Glutamatergic neuron (in vitro differentiated cells): Measurements from ENCODE around the gene TRAF7. TPM values are rescaled to one million over a fixed set of nuclear protein-coding genes. Genes with fewer than 3 reads are reported as not detected.

Experiments
- DNase-seq: peaks from one replicate; pipeline ENCODE4 v3.0.0; 2022
- H3K27ac Mint-ChIP-seq: one replicate; pipeline ENCODE4 v1.8.0; 2020; ENCODE audit warnings: mild to moderate bottlenecking, mixed read lengths, inconsistent platforms; ENCODE audit not compliant: unreplicated experiment
- H3K27me3 Mint-ChIP-seq: one replicate; pipeline ENCODE4 v1.8.0; 2020; ENCODE audit warnings: mild to moderate bottlenecking, moderate library complexity, mixed read lengths, inconsistent platforms; ENCODE audit not compliant: unreplicated experiment
- H3K36me3 Mint-ChIP-seq: one replicate; pipeline ENCODE4 v1.8.0; 2020; ENCODE audit warnings: mild to moderate bottlenecking, mixed read lengths, inconsistent platforms; ENCODE audit not compliant: unreplicated experiment
- H3K4me1 Mint-ChIP-seq: one replicate; pipeline ENCODE4 v1.8.0; 2020; ENCODE audit warnings: mild to moderate bottlenecking, low read depth, mixed read lengths, inconsistent platforms; ENCODE audit not compliant: unreplicated experiment
- H3K4me3 Mint-ChIP-seq: one replicate; pipeline ENCODE4 v1.8.0; 2020; ENCODE audit warnings: mild to moderate bottlenecking, mixed read lengths, inconsistent platforms; ENCODE audit not compliant: unreplicated experiment
- H3K9me3 Mint-ChIP-seq: one replicate; pipeline ENCODE4 v1.8.0; 2020; ENCODE audit warnings: mild to moderate bottlenecking, moderate library complexity, mixed read lengths, inconsistent platforms; ENCODE audit not compliant: unreplicated experiment
- total RNA-seq: library from RNA; stranded (reverse); fragmentation: NEBNext Ultra II Directional; extraction: Animal tissue kit (Norgen Biotek cat#: 25700); gene quantifications from one replicate; pipeline ENCODE4 v1.2.1, GENCODE V29; 2021; ENCODE audit not compliant: unreplicated experiment
- TF ChIP-seq, protein P1 (sequence below): fragments of 200-600 bp; sonication (generic); IDR thresholded peaks from one replicate; pipeline ENCODE4 v1.5.0; 2021; ENCODE audit not compliant: partially characterized antibody, unreplicated experiment

Gene TRAF7
- total RNA-seq, 1 donor from 2014 or later, result 74.8 TPM

DNA sequence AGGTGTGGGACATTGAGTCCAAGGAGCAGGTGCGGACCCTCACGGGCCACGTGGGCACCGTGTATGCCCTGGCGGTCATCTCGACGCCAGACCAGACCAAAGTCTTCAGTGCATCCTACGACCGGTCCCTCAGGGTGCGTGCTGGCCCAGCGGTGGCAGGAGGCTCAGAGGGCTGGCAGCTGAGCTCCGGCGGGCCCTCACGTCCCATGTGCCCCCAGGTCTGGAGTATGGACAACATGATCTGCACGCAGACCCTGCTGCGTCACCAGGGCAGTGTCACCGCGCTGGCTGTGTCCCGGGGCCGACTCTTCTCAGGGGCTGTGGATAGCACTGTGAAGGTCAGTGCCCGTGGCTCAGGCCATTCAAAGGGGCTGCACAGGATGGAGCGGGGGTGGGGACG is 20.5 kb downstream of the TRAF7 start:
- Mint-ChIP-seq H3K9me3 (no peaks in the 10 kb centered on the region), H3K27ac (no peak overlapping the region), H3K36me3 (no peaks in the 10 kb centered on the region), H3K4me1 (no peaks in the 10 kb centered on the region), H3K27me3 (peaks cover 2% of the 10 kb centered on the region), H3K4me3 (no peak overlapping the region)
- TF ChIP-seq, protein P1, sequence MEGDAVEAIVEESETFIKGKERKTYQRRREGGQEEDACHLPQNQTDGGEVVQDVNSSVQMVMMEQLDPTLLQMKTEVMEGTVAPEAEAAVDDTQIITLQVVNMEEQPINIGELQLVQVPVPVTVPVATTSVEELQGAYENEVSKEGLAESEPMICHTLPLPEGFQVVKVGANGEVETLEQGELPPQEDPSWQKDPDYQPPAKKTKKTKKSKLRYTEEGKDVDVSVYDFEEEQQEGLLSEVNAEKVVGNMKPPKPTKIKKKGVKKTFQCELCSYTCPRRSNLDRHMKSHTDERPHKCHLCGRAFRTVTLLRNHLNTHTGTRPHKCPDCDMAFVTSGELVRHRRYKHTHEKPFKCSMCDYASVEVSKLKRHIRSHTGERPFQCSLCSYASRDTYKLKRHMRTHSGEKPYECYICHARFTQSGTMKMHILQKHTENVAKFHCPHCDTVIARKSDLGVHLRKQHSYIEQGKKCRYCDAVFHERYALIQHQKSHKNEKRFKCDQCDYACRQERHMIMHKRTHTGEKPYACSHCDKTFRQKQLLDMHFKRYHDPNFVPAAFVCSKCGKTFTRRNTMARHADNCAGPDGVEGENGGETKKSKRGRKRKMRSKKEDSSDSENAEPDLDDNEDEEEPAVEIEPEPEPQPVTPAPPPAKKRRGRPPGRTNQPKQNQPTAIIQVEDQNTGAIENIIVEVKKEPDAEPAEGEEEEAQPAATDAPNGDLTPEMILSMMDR, result no peak
- no peak for DNase-seq

- no peak for DNase-seq
- peaks cover 1% of the 10 kb centered on the region for H3K4me1 Mint-ChIP-seq
- TF ChIP-seq, protein P1, result no peak
- H3K27ac Mint-ChIP-seq, result no peak overlapping the region
- no peak overlapping the region for H3K4me3 Mint-ChIP-seq
- no peaks in the 10 kb centered on the region for H3K36me3 Mint-ChIP-seq
- H3K9me3 Mint-ChIP-seq, result peaks cover 3% of the 10 kb centered on the region
- H3K27me3 Mint-ChIP-seq, result no peaks in the 10 kb centered on the region
These were observed 21.5 kb downstream of the TRAF7 start for GRCh38 chr16:2177101-2177500.

DNA sequence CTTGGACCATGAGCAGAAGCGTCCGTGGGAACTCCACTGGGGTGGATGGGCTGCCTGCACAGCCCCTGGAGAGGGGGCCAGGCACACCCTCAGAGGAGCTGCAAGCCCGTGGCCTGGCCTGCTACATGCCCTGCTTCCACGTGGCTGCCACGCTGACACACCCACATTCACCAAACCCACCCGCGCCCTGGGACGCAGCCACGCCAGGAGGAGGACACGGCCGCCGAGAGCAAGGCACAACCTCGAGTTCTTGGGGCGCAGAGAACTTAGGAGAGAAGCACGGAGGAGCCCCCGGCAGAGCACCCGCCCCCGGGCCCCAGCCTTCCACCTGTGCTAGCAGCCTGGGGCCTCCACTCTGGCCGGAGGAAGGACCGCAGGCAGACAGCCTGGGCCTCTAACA is 22.0 kb downstream of the TRAF7 start:
- Mint-ChIP-seq H3K9me3 (peaks cover 3% of the 10 kb centered on the region), H3K36me3 (no peaks in the 10 kb centered on the region), H3K27me3 (no peaks in the 10 kb centered on the region), H3K4me1 (peaks cover 1% of the 10 kb centered on the region), H3K27ac (no peak overlapping the region), H3K4me3 (no peak overlapping the region)
- TF ChIP-seq, protein P1, result no peak
- DNase-seq, result no peak

DNA sequence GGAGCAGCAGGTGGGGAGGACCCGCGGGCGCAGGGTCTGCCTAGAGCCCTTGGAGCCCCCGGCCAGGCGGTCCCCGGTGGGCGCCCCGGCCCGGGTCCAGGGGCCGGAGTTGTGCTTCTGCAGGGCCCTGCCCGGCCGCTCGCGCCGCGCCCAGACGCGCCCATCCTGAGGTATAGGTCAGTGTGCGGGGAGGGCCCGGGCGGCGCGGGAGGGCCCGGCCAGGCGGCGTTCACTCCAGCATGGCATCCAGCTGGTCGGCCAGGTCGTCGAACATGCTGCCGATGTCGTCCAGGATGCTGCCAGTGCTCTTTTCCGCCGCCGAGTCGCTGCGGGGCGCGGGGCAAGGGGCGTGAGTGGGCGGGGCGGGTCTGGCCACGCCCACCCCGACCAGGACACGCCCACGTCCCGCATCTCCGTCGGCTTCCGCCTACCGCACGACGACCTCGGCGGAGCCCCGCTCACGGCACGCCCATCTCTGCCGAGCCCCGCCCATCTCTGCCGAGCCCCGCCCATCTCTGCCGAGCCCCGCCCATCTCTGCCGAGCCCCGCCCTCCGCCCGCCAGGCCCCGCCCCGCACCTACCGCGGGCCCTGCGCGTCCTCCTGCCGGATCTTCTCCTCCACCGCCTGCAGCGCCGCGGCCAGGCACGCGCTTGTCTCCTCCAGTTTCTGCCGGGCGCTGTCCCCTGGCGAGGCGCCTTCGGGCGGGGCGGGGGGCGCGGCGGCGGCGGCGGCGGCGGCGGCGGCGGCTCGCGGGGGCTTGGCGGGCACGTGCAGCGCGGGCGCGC is 22.9 kb downstream of the TRAF7 start:
- peaks cover 1% of the 10 kb centered on the region for H3K4me1 Mint-ChIP-seq
- no peak overlapping the region for H3K27ac Mint-ChIP-seq
- TF ChIP-seq, protein P1, result no peak
- peak; percentile 61 for DNase-seq
- H3K9me3 Mint-ChIP-seq, result peaks cover 3% of the 10 kb centered on the region
- H3K4me3 Mint-ChIP-seq, result no peak overlapping the region
- H3K36me3 Mint-ChIP-seq, result no peaks in the 10 kb centered on the region
- no peaks in the 10 kb centered on the region for H3K27me3 Mint-ChIP-seq

DNA sequence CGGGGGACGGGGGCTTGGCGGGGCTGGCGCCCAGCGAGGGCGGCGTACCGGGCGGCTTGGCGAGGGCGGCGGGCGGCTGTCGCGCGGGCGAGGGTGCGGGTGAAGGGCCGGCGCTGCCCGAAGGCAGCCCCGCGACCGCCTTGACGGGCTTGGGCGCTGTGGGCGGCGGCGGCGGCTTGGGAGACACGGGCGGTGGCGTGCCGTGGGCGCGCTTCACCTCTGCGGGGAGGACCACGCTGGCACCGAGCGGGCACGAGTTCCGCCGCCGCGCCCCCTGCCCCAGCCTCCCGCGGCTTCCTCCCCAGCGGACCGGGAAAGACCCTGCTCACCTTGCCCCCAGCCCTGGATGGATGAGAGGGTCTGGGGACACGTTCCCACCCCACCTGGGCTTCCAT is 23.5 kb downstream of the TRAF7 start:
- H3K36me3 Mint-ChIP-seq, result no peaks in the 10 kb centered on the region

More for the DNA sequence above, 23.5 kb downstream of the TRAF7 start:
- Mint-ChIP-seq H3K4me3 (no peak overlapping the region), H3K27me3 (no peaks in the 10 kb centered on the region), H3K4me1 (peaks cover 1% of the 10 kb centered on the region), H3K9me3 (peaks cover 3% of the 10 kb centered on the region), H3K27ac (no peak overlapping the region)
- no peak for DNase-seq
- TF ChIP-seq, protein P1, result no peak
